HepG2 (cell line): ENCODE results near the gene LRP5. TPM values are rescaled to one million over a fixed set of nuclear protein-coding genes. Genes with fewer than 3 reads are reported as not detected.

Experiments
- ATAC-seq: fragments of 200-7000 bp; cut with Tn5 transposase; 3 replicates; pipeline ENCODE4 v1.9.1; 2020; ENCODE audit warnings: mild to moderate bottlenecking, moderate library complexity
- BruUV-seq: library from RNA; stranded (reverse); fragments of 400-500 nt; replicated peaks from 2 replicates; lab custom pipeline; 2021; lab: Mats Ljungman, UMichigan
- CTCF ChIA-PET: fragments of 300-600 bp; formaldehyde crosslinking; extraction: SDS; loops from one replicate; lab custom pipeline; 2021; ENCODE audit warnings: low total read pairs, inconsistent platforms, low intra/inter-chr PET ratio; lab: Yijun Ruan, JAX
- POLR2A ChIA-PET: fragments of 350-600 bp; sonication (Branson Sonifier 250); formaldehyde crosslinking; loops from one replicate; lab custom pipeline; 2020; ENCODE audit warnings: antibody characterized with exemption, inconsistent platforms; lab: Yijun Ruan, JAX
- DNase-seq: peaks from one replicate; pipeline ENCODE4 v3.0.0-alpha.2; 2015; ENCODE audit warnings: low spot score
- FAIRE-seq: peaks from 3 replicates; lab custom pipeline; 2011; peaks lifted over from hg19 to GRCh38; lab: Jason Lieb, UNC
- H2AFZ ChIP-seq: one replicate; pipeline ENCODE4 v1.6.1; 2011; ENCODE audit warnings: low read length, inconsistent platforms
- H3K27ac ChIP-seq: fragments of 300-600 bp; 3 replicates; pipeline ENCODE4 v1.8.0; 2011; ENCODE audit warnings: mixed run types, mild to moderate bottlenecking, mixed read lengths, low read length, inconsistent platforms; ENCODE audit not compliant: insufficient read depth; ENCODE audit errors: extremely low read length
- H3K27me3 ChIP-seq, 2 experiments: fragments of 200-600 bp in 1 of 2; 2 replicates in 1 of 2; 3 replicates in 1 of 2; pipeline versions ENCODE4 v1.6.0 to v1.8.0; 2011; ENCODE audit warnings: low read length in 2 of 2, mild to moderate bottlenecking in 2 of 2, moderate library complexity in 2 of 2, inconsistent platforms in 1 of 2; ENCODE audit not compliant: insufficient read depth in 2 of 2, control insufficient read depth in 1 of 2
- H3K36me3 ChIP-seq, 2 experiments: fragments of 200-600 bp in 1 of 2; replicated peaks in 1 of 2; 2 replicates in 1 of 2; 3 replicates in 1 of 2; pipeline versions ENCODE4 v1.5.1 to v1.8.0; 2011; ENCODE audit warnings: low read length in 2 of 2, inconsistent platforms in 1 of 2; ENCODE audit not compliant: insufficient read depth in 2 of 2, control insufficient read depth in 1 of 2
- H3K4me1 ChIP-seq: 2 replicates; pipeline ENCODE4 v1.5.1; 2012; ENCODE audit warnings: low read length, inconsistent platforms; ENCODE audit not compliant: insufficient read depth
- H3K4me2 ChIP-seq: 2 replicates; pipeline ENCODE4 v1.6.0; 2011; ENCODE audit warnings: low read depth, low read length, inconsistent platforms
- H3K4me3 ChIP-seq, 3 experiments: fragments of 200-600 bp in 1 of 3; sonication (generic), shearing (Covaris generic) in 1 of 3; replicated peaks in 1 of 3; 2 replicates each; pipeline ENCODE4 v1.5.1; 2011 to 2016; ENCODE audit warnings: low read length in 3 of 3, inconsistent platforms in 2 of 3, low read depth in 2 of 3, mild to moderate bottlenecking in 2 of 3, control low read depth in 1 of 3, mixed read lengths in 1 of 3; ENCODE audit not compliant: insufficient read depth in 1 of 3
- H3K79me2 ChIP-seq: one replicate; pipeline ENCODE4 v1.6.1; 2011; ENCODE audit warnings: low read length, inconsistent platforms; ENCODE audit not compliant: insufficient read depth
- H3K9ac ChIP-seq: 2 replicates; pipeline ENCODE4 v1.6.0; 2011; ENCODE audit warnings: mild to moderate bottlenecking, low read depth, low read length, inconsistent platforms; ENCODE audit not compliant: insufficient read depth
- H3K9me3 ChIP-seq: 2 replicates; pipeline ENCODE4 v1.5.1; 2012; ENCODE audit warnings: mild to moderate bottlenecking, low read length
- H4K20me1 ChIP-seq: 2 replicates; pipeline ENCODE4 v1.6.0; 2011; ENCODE audit warnings: inconsistent platforms, mild to moderate bottlenecking, low read length, moderate library complexity; ENCODE audit not compliant: insufficient read depth
- ADNP ChIP-seq: sonication (generic); formaldehyde crosslinking; IDR thresholded peaks from 2 replicates; pipeline ENCODE4 v1.4.0; 2020; ENCODE audit warnings: missing genetic modification reagents
- HNF4A ChIP-seq: sonication (generic); formaldehyde crosslinking; IDR thresholded peaks from 2 replicates; pipeline ENCODE4 v1.4.0; 2020; ENCODE audit warnings: missing genetic modification reagents
- NR1H2 ChIP-seq: sonication (generic); formaldehyde crosslinking; IDR thresholded peaks from 2 replicates; pipeline ENCODE4 v1.8.1; 2022; ENCODE audit warnings: low read depth, missing genetic modification reagents, borderline replicate concordance
- REXO4 ChIP-seq: sonication (generic); formaldehyde crosslinking; IDR thresholded peaks from 2 replicates; pipeline ENCODE4 v1.8.0; 2022; ENCODE audit warnings: missing genetic modification reagents, mild to moderate bottlenecking, borderline replicate concordance
- SAFB2 ChIP-seq: sonication (generic); formaldehyde crosslinking; IDR thresholded peaks from 2 replicates; pipeline ENCODE4 v1.5.1; 2020; ENCODE audit warnings: missing genetic modification reagents, low read depth, mild to moderate bottlenecking, borderline replicate concordance
- YEATS4 ChIP-seq: sonication (generic); formaldehyde crosslinking; IDR thresholded peaks from 2 replicates; pipeline ENCODE4 v1.4.0; 2020; ENCODE audit warnings: missing genetic modification reagents, borderline replicate concordance
- ZNF501 ChIP-seq: sonication (generic); formaldehyde crosslinking; IDR thresholded peaks from 2 replicates; pipeline ENCODE4 v1.5.1; 2020; ENCODE audit warnings: mild to moderate bottlenecking, moderate library complexity, missing genetic modification reagents
- WGBS: methylation state at CpG from one replicate; pipeline ENCODE4 v1.1.6; 2017; ENCODE audit warnings: low lambda C conversion rate; 5-methylcytosine and 5-hydroxymethylcytosine counted together
- in situ Hi-C: cut with HindIII; loops from 2 replicates; pipeline ENCODE4 v1.10.0; 2017; ENCODE audit warnings: low pct_unique_long_range_greater_than_20kb; ENCODE audit not compliant: extremely low pct_ligation_motif_present
- intact Hi-C: fragments of 100-400 bp; cut with micrococcal nuclease; formaldehyde crosslinking; loops from one replicate; pipeline ENCODE4 v1.10.0; 2022; ENCODE audit not compliant: unreplicated experiment
- polyA plus RNA-seq, 8 experiments: library from polyadenylated mRNA; depleted of rRNA in 3 of 8; stranded (reverse) in 7 of 8; unstranded in 1 of 8; fragments of >200 nt; fragmentation: Illumina TruSeq in 4 of 8; extraction: Trizol in 4 of 8; gene quantifications; 2 replicates each; pipeline versions ENCODE4 v1.2.1 to v1.2.3, GENCODE V29; 2011 to 2016; ENCODE audit warnings: low read depth in 4 of 8, missing spikeins in 1 of 8, mixed read lengths in 1 of 8; ENCODE audit not compliant: insufficient read depth in 1 of 8
- total RNA-seq, 5 experiments: library from RNA; depleted of rRNA; stranded (reverse); fragments of >200 nt; fragmentation: Illumina TruSeq; extraction: Trizol; gene quantifications; 2 replicates each; pipeline ENCODE4 v1.2.3, GENCODE V29; 2016; ENCODE audit warnings: low read depth in 1 of 5
- TF ChIP-seq, protein P1 (sequence below): sonication (generic); formaldehyde crosslinking; IDR thresholded peaks from 2 replicates; pipeline ENCODE4 v1.8.1; 2023; ENCODE audit warnings: mild to moderate bottlenecking, inconsistent platforms, moderate library complexity, missing genetic modification reagents, borderline replicate concordance
- TF ChIP-seq, protein P2 (sequence below): sonication (generic); formaldehyde crosslinking; IDR thresholded peaks from 2 replicates; pipeline ENCODE4 v1.4.0; 2020; ENCODE audit warnings: mild to moderate bottlenecking, missing genetic modification reagents
- TF ChIP-seq, protein P3 (sequence below): IDR thresholded peaks from 2 replicates; pipeline ENCODE4 v1.4.0; 2020; ENCODE audit warnings: mild to moderate bottlenecking, missing genetic modification reagents

LRP5 gene
- total and polyA plus RNA-seq, 2 of the 13 experiments (the other 11 are each of a cell fraction or from before 2014, with no cell fraction given), result 40.4 to 64.0 TPM

DNA sequence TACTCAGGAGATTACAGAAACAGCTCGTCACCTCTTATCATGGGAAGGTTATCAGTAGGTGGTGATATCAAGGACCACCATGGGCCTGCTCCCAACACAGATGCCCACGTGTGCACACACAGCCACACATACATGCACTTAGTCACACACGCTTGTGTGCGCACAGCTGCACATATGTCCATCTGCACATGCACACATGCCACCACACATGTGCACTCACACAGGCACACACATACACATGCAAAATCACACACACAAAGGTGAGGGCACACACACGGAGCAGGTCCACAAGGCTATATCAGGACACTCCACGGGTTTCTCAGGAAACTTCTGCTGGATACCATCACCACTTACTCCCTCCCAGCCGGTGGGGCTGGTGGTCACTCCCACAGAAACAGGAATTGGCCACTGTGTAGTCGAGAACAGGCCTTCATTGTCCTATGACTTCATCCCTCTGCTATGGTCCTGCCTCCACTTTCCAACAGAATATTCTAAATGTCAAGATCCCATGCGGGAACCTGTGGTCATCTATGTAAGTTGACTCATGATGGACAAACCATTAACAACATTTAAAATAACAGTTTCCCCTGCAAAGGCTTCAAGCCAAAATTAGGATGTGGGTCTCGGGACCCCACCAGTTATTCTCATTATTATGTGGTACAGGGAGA lies 42.8 kb upstream of the LRP5 start (continued):
- TF ChIP-seq, protein P1, sequence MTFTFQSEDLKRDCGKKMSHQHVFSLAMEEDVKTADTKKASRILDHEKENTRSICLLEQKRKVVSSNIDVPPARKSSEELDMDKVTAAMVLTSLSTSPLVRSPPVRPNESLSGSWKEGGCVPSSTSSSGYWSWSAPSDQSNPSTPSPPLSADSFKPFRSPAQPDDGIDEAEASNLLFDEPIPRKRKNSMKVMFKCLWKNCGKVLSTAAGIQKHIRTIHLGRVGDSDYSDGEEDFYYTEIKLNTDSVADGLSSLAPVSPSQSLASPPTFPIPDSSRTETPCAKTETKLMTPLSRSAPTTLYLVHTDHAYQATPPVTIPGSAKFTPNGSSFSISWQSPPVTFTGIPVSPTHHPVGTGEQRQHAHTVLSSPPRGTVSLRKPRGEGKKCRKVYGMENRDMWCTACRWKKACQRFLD (CRISPR knock-in tag), result no peak

DNA sequence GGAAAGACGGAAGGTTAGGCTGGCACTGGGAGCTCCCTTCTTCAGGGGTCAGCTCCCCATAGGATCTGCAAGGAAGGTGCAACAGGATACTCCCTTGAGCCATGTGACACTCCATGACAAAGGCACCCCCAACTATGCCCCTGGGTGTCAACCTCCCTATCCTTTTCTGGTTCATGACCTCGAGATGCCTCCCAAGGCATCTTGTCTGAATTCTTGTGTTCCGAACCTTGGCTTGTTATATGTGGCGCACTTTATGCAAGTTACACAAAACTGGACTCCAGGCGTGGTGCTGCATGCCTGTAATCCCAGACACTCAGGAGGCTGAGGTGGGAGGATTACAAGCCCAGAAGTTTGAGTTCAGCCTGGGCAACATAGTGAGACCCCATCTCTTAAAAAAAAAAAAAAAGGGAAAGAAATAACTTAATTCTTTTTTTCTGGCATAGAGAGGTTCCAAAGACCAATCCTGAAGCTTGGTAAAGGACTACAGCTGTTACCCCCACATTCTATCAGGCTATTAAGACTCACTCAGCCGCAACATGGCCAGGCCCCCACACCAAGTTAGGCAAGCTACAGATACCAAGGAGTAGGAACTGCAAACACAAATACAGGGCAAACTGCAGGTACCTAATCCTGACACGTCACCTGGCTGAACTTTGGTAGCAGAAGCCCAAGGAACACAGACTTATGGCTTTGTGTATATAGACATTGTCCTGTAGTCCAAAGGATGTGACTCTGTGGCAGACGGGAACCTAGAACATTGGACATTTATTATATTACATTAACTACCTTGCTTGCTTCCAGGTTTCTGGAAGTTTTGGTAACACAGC lies 42.0 kb upstream of the LRP5 start:
- FAIRE-seq (peak; percentile 63), ATAC-seq (no peak), DNase-seq (peak; percentile 64)
- Histone ChIP-seq H3K9ac (peak overlapping the region; percentile 96), H3K36me3 (peaks cover 4 to 39% of the 10 kb centered on the region in 2 experiments; a peak in 4 of 5 replicates), H3K4me2 (peak overlapping the region; percentile 87), H3K4me3 (peak overlapping the region; percentile 97 to 99 (median 98)), H4K20me1 (peaks cover 5% of the 10 kb centered on the region; the same call in 1 of the 2 replicates), H3K9me3 (no peaks in the 10 kb centered on the region), H3K79me2 (peaks cover 41% of the 10 kb centered on the region), H3K4me1 (peaks cover 62% of the 10 kb centered on the region), H2AFZ (no peak overlapping the region), H3K27me3 (no peaks in the 10 kb centered on the region; a peak in 1 of 5 replicates), H3K27ac (peak overlapping the region; percentile 92)
- 56% methylated on average over 7 of the region's 8 CpGs for WGBS
- ChIA-PET CTCF (interaction anchor here (1.2 to 2.6 kb wide), 2 partner anchors 13 to 27 kb away, joined by 3 to 22 read pairs; no protein-coding TSS in a partner anchor), POLR2A (interaction anchor here (0.7 to 6.4 kb wide), 9 partner anchors 10 to 110 kb away, joined by 3 to 220 read pairs (median 15); no protein-coding TSS in a partner anchor)
- in situ Hi-C loops, result no loop called here
- BruUV-seq, result no TSS peak
- intact Hi-C loops, result loop anchor here (1.0 kb wide), 1 partner anchor 28 kb away; no protein-coding TSS in a partner anchor
- TF ChIP-seq REXO4 (CRISPR knock-in tag), result no peak
- TF ChIP-seq NR1H2 (CRISPR knock-in tag), result no peak
- peak; percentile 59; the same call in 1 of the 2 replicates for TF ChIP-seq YEATS4
- TF ChIP-seq ADNP (CRISPR knock-in tag), result no peak
- no peak for TF ChIP-seq SAFB2 (CRISPR knock-in tag)
- TF ChIP-seq, protein P2, sequence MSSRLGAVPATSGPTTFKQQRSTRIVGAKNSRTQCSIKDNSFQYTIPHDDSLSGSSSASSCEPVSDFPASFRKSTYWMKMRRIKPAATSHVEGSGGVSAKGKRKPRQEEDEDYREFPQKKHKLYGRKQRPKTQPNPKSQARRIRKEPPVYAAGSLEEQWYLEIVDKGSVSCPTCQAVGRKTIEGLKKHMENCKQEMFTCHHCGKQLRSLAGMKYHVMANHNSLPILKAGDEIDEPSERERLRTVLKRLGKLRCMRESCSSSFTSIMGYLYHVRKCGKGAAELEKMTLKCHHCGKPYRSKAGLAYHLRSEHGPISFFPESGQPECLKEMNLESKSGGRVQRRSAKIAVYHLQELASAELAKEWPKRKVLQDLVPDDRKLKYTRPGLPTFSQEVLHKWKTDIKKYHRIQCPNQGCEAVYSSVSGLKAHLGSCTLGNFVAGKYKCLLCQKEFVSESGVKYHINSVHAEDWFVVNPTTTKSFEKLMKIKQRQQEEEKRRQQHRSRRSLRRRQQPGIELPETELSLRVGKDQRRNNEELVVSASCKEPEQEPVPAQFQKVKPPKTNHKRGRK (CRISPR knock-in tag), result no peak
- TF ChIP-seq, protein P3, sequence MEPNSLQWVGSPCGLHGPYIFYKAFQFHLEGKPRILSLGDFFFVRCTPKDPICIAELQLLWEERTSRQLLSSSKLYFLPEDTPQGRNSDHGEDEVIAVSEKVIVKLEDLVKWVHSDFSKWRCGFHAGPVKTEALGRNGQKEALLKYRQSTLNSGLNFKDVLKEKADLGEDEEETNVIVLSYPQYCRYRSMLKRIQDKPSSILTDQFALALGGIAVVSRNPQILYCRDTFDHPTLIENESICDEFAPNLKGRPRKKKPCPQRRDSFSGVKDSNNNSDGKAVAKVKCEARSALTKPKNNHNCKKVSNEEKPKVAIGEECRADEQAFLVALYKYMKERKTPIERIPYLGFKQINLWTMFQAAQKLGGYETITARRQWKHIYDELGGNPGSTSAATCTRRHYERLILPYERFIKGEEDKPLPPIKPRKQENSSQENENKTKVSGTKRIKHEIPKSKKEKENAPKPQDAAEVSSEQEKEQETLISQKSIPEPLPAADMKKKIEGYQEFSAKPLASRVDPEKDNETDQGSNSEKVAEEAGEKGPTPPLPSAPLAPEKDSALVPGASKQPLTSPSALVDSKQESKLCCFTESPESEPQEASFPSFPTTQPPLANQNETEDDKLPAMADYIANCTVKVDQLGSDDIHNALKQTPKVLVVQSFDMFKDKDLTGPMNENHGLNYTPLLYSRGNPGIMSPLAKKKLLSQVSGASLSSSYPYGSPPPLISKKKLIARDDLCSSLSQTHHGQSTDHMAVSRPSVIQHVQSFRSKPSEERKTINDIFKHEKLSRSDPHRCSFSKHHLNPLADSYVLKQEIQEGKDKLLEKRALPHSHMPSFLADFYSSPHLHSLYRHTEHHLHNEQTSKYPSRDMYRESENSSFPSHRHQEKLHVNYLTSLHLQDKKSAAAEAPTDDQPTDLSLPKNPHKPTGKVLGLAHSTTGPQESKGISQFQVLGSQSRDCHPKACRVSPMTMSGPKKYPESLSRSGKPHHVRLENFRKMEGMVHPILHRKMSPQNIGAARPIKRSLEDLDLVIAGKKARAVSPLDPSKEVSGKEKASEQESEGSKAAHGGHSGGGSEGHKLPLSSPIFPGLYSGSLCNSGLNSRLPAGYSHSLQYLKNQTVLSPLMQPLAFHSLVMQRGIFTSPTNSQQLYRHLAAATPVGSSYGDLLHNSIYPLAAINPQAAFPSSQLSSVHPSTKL, result peak; percentile 31
- TF ChIP-seq HNF4A (CRISPR knock-in tag), result peak; percentile 91
- TF ChIP-seq ZNF501, result peak; percentile 48; the same call in 1 of the 2 replicates
